NCI-H1930 (cell line): ENCODE results near the gene CCDC192.
"Not testable (repeated sequence)": the region's sequence is repeated elsewhere in the genome, so short reads cannot be mapped to it uniquely, and the experiment has no call there.

Experiments
- DNase-seq, 2 experiments: peaks; one replicate each; lab custom pipeline; 2025; lab: John Stamatoyannopoulos, UW

Gene CCDC192

DNA sequence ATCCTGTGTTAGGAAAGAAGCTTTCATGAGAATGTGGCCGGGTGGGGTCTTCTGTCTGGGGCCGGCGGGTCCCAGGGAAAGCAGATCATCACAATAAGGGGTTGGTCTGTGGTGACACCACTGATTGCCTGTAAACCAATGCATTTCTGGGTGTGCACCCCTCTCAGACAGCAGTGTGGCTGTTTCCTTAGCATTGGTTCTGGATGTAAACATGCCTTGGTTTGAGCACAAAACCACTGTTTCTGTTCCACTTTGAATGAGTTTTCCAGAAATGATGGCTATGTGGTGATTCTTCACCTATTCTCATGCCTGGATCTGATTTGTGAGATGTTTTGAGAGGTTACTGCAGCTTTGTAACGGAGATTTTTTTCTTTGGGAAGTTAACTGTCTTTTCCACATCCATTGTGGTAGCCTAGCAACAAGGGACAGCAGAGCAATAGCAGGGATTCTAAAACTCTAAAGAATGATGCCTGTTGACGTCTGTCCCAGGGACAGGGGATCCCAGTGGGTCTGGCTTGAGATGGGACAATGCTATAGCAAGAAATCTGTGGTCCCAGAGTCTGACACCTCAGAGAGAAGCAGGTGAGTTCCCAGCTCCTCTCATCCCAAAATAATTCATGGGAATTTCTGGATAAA lies at the start of gene CCDC192:
Gene CCDC192, plus strand, starts transcription at position 466 of the 636 bp plus-strand sequence. Its CDS starts 55 bp downstream, at position 521.
- DNase-seq = no peak

- no peak for DNase-seq
These were observed 46.4 kb upstream of the CCDC192 start for GRCh38 chr5:127656825-127657224.

GRCh38 chr5:127660047-127660733 lies 43.0 kb upstream of the CCDC192 start:
- no peak for DNase-seq

GRCh38 chr5:127664093-127664492 lies 39.1 kb upstream of the CCDC192 start:
- no peak for DNase-seq

- DNase-seq = no peak
These were observed 37.5 kb upstream of the CCDC192 start for GRCh38 chr5:127665641-127666040.

- DNase-seq = no peak
These were observed 37.0 kb upstream of the CCDC192 start for GRCh38 chr5:127666043-127666716.

- no peak for DNase-seq
These were observed 35.3 kb upstream of the CCDC192 start for GRCh38 chr5:127667926-127668325.

DNA sequence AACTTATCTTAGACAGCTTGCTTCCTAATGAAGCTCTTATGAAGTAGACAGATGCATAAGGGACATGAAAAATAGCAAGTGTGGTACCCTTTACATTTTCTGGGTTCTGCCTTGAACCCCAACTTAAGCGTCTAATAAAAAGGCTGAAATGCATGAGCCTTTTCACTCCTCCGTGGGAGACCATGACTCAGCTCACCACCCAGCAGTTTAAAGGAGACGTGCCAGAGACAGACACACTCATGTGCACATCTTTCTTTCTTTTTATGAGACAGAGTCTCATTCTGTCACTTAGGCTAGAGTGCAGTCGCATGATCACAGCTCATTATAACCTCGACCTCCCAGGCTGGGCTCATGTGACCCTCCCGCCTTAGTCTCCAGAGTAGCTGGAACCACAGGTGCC lies 32.0 kb upstream of the CCDC192 start:
- no peak for DNase-seq

- DNase-seq = no peak
These were observed 29.9 kb upstream of the CCDC192 start for GRCh38 chr5:127673117-127673800.

GRCh38 chr5:127676951-127677350 lies 26.2 kb upstream of the CCDC192 start:
- not testable (repeated sequence) for DNase-seq

GRCh38 chr5:127679691-127680330 lies 23.4 kb upstream of the CCDC192 start:
- not testable (repeated sequence) for DNase-seq

GRCh38 chr5:127680595-127680994 lies 22.6 kb upstream of the CCDC192 start:
- no peak for DNase-seq

- no peak for DNase-seq
These were observed 20.2 kb upstream of the CCDC192 start for GRCh38 chr5:127683008-127683407.

DNA sequence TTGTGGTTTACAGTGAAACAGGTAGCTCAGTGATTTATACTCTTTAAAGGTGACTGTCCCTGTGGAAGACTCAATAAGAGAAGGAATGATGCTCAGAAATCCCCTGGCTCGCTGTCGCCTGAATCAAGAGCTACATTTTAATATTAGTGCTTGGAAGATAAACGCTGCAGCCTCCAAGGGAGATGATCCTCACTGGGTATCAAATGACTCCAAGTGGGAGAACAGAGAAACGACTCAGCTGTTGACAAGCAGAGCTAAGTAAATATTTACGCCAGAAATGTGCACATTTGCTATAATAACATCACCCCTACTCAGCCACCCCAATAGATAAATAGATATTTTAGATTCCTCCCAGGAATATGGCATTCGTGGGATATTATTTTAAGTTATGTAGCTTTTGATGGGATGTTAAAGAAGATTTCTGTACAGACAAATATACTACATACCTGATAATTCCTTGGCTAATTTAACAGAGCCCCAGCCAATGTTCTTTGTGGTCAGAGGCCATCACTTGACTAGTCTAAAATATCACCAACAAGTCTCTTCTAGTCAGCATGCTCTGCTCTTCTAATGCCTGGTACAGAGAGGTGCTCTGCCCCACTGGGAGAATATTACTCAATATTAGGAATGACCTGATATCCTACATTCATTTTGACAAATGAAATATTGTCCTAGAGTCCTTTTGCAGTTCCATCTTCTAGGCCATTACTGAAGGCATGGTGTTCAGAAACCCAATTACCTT lies 18.3 kb upstream of the CCDC192 start:
- peak in 1 of 2 experiments; percentile 17 for DNase-seq

DNA sequence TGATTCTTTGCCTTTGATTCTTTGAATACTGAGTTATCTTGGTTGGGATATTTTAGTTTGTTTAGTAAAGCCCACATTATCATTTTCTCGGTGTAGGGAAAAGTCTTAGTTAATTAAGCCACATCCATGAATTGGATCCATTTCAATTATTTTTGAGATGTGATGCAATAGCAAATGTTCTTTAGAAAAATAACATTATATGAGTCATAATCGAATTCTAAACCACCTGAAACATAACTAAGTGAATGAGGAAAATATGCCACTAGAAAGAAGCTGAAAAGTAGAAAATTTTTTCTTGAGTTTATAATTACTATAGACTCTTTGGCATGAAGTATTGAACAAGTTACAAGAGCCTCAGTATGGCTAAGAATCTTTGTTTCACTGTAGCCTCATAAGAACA lies 17.5 kb upstream of the CCDC192 start:
- no peak for DNase-seq

DNA sequence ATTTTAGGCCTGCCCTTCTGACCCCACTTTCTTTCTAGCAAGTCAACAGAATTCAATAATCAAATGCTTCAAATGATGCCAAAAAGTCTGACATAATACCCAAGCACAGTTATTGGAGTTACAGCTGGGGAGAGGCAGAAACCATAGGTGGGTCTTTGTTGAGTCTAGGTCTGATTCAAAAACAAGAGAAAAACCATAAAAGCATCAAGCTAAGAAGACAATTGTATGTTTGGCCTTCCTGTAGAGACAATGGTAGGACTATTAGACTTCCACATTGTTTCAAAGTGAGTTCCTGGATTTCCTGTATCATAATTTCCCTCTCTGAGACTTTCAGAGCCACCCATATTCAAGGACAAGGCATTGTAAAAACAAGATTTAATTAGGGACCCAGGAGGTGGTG lies 16.8 kb upstream of the CCDC192 start:
- no peak for DNase-seq

- no peak for DNase-seq
These were observed 8.5 kb upstream of the CCDC192 start for GRCh38 chr5:127694518-127695171.

DNA sequence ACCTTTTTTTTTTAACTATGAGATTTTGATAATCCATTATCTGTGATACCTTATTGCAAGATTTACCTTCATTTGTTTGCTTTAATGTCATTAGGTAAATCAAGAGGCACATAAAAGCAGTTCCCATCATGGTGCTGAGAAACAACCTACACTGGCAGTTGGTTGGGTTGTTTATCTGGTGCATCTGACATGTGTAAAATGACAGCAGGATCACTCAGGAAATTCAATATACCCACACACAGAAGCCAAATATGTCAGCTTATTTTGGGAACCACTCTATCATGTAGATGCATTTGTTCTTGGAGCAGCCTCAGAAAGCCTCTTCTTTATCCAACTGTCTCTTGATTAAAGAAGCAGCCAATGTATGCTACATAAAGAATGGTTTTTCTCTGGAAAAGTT lies 7.8 kb upstream of the CCDC192 start:
- no peak for DNase-seq

DNA sequence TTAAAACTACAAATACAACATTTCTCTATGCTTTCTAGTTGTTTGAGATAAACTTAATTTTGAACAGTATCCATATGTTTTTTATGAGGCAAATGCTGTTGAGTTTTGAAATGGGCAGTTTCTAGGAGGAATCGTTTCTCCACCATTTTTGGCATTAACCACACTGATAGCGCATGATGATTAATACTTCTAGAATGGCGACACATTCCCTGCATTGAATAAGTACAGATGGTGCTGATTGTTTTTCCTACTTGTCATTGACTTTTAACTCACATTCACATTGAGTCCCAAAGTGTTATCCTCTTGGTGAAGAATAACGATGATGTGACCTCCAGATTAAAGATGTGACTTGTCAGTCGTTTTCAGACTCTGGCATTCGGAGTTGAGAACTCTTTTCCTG lies 6.5 kb upstream of the CCDC192 start:
- no peak for DNase-seq

DNA sequence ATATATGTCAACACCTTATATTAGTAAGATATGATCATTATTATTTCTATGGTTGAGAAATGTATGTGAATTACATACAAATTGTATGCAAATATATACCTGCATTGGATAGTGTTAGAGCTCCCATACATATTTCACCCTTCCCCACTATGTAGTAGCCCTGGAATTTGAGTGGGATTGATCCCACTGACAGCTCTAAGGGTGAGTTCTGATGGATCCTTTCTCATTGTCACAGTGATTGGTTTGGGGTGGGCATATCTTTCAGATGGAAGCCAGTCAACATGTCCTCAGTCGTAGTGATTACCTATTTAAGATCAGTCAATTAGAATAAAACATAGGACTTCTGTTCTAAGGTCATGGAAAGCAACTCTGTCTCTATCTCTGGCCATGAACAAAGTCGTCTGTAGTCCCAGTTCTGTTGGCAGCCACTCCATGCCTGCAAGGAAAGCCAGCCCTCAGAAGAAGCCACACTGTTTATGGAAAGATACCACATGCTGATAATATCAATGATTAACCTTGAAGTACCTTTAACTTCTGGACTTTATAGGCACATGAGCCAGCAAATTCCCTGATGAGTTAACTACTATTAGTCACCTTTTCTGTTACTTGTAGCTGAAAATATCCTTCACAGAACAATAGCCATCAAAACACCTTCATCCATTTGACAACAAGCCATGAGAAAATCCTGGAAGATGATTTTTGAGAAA lies 5.1 kb upstream of the CCDC192 start:
- DNase-seq = no peak
